ENCODE results near the gene TTC7B.

The TTC7B gene

GRCh38 chr14:90603336-90603735 is 212.9 kb downstream of the TTC7B start:
- Mint-ChIP-seq H3K4me3 (no peak overlapping the region), H3K27me3 (peaks cover 17% of the 10 kb centered on the region), H3K27ac (no peak overlapping the region), H3K4me1 (ENCODE audit: low read depth) (peaks cover 2% of the 10 kb centered on the region), H3K36me3 (ENCODE audit: low read depth) (no peaks in the 10 kb centered on the region), H3K9me3 (no peaks in the 10 kb centered on the region)
- DNase-seq: no peak

- Mint-ChIP-seq H3K27me3 (peaks cover 17% of the 10 kb centered on the region), H3K4me3 (no peak overlapping the region), H3K4me1 (ENCODE audit: low read depth) (no peaks in the 10 kb centered on the region), H3K27ac (no peak overlapping the region), H3K36me3 (ENCODE audit: low read depth) (no peaks in the 10 kb centered on the region), H3K9me3 (no peaks in the 10 kb centered on the region)
- no peak for DNase-seq
Measured at GRCh38 chr14:90602088-90602687, 214.0 kb downstream of the TTC7B start.

GRCh38 chr14:90601563-90601962 is 214.7 kb downstream of the TTC7B start:
- Mint-ChIP-seq H3K36me3 (ENCODE audit: low read depth) (no peaks in the 10 kb centered on the region), H3K27ac (no peak overlapping the region), H3K4me1 (ENCODE audit: low read depth) (no peaks in the 10 kb centered on the region), H3K4me3 (no peak overlapping the region), H3K27me3 (peaks cover 17% of the 10 kb centered on the region), H3K9me3 (no peaks in the 10 kb centered on the region)
- no peak for DNase-seq

GRCh38 chr14:90600619-90601018 is 215.6 kb downstream of the TTC7B start:
- Mint-ChIP-seq H3K4me1 (ENCODE audit: low read depth) (no peaks in the 10 kb centered on the region), H3K4me3 (no peak overlapping the region), H3K36me3 (ENCODE audit: low read depth) (no peaks in the 10 kb centered on the region), H3K9me3 (no peaks in the 10 kb centered on the region), H3K27me3 (peaks cover 17% of the 10 kb centered on the region), H3K27ac (no peak overlapping the region)
- no peak for DNase-seq

GRCh38 chr14:90599748-90600507 is 216.3 kb downstream of the TTC7B start:
- no peaks in the 10 kb centered on the region for H3K9me3 Mint-ChIP-seq
- no peaks in the 10 kb centered on the region for H3K36me3 Mint-ChIP-seq (ENCODE audit: low read depth)
- no peaks in the 10 kb centered on the region for H3K4me1 Mint-ChIP-seq (ENCODE audit: low read depth)
- H3K27ac Mint-ChIP-seq: no peak overlapping the region
- no peak for DNase-seq
- H3K4me3 Mint-ChIP-seq: no peak overlapping the region
- H3K27me3 Mint-ChIP-seq: peaks cover 17% of the 10 kb centered on the region

- peaks cover 17% of the 10 kb centered on the region for H3K27me3 Mint-ChIP-seq
Measured at GRCh38 chr14:90599339-90599738, 216.9 kb downstream of the TTC7B start.

GRCh38 chr14:90597961-90598360 is 218.3 kb downstream of the TTC7B start:
- Mint-ChIP-seq H3K36me3 (ENCODE audit: low read depth) (no peaks in the 10 kb centered on the region), H3K27me3 (peaks cover 8% of the 10 kb centered on the region), H3K4me1 (ENCODE audit: low read depth) (no peaks in the 10 kb centered on the region), H3K4me3 (no peak overlapping the region), H3K9me3 (no peaks in the 10 kb centered on the region), H3K27ac (no peak overlapping the region)
- no peak for DNase-seq

More at GRCh38 chr14:90599339-90599738, 216.9 kb downstream of the TTC7B start:
- no peak for DNase-seq
- H3K4me3 Mint-ChIP-seq: no peak overlapping the region
- H3K27ac Mint-ChIP-seq: no peak overlapping the region
- no peaks in the 10 kb centered on the region for H3K36me3 Mint-ChIP-seq (ENCODE audit: low read depth)
- no peaks in the 10 kb centered on the region for H3K9me3 Mint-ChIP-seq
- no peaks in the 10 kb centered on the region for H3K4me1 Mint-ChIP-seq (ENCODE audit: low read depth)

GRCh38 chr14:90596733-90597132 is 219.5 kb downstream of the TTC7B start:
- no peaks in the 10 kb centered on the region for H3K4me1 Mint-ChIP-seq (ENCODE audit: low read depth)
- no peak overlapping the region for H3K27ac Mint-ChIP-seq
- H3K4me3 Mint-ChIP-seq: no peak overlapping the region
- peaks cover 4% of the 10 kb centered on the region for H3K27me3 Mint-ChIP-seq
- no peaks in the 10 kb centered on the region for H3K36me3 Mint-ChIP-seq (ENCODE audit: low read depth)
- no peaks in the 10 kb centered on the region for H3K9me3 Mint-ChIP-seq
- no peak for DNase-seq

GRCh38 chr14:90593254-90594040 is 222.8 kb downstream of the TTC7B start:
- Mint-ChIP-seq H3K9me3 (no peaks in the 10 kb centered on the region), H3K27ac (no peak overlapping the region), H3K27me3 (no peaks in the 10 kb centered on the region), H3K4me3 (no peak overlapping the region), H3K36me3 (ENCODE audit: low read depth) (no peaks in the 10 kb centered on the region), H3K4me1 (ENCODE audit: low read depth) (no peaks in the 10 kb centered on the region)
- no peak for DNase-seq

- Mint-ChIP-seq H3K36me3 (ENCODE audit: low read depth) (no peaks in the 10 kb centered on the region), H3K4me1 (ENCODE audit: low read depth) (no peaks in the 10 kb centered on the region), H3K27me3 (no peaks in the 10 kb centered on the region), H3K27ac (no peak overlapping the region), H3K4me3 (no peak overlapping the region), H3K9me3 (no peaks in the 10 kb centered on the region)
- no peak for DNase-seq
Measured at GRCh38 chr14:90592655-90593054, 223.6 kb downstream of the TTC7B start.

- no peak overlapping the region for H3K4me3 Mint-ChIP-seq
- H3K27ac Mint-ChIP-seq: no peak overlapping the region
- H3K4me1 Mint-ChIP-seq (ENCODE audit: low read depth): no peaks in the 10 kb centered on the region
- no peaks in the 10 kb centered on the region for H3K36me3 Mint-ChIP-seq (ENCODE audit: low read depth)
- no peak for DNase-seq
- no peaks in the 10 kb centered on the region for H3K27me3 Mint-ChIP-seq
- H3K9me3 Mint-ChIP-seq: no peaks in the 10 kb centered on the region
Measured at GRCh38 chr14:90587918-90588317, 228.3 kb downstream of the TTC7B start.

- no peak overlapping the region for H3K27ac Mint-ChIP-seq
- no peak overlapping the region for H3K4me3 Mint-ChIP-seq
- H3K9me3 Mint-ChIP-seq: no peaks in the 10 kb centered on the region
- no peaks in the 10 kb centered on the region for H3K27me3 Mint-ChIP-seq
- no peak for DNase-seq
- no peaks in the 10 kb centered on the region for H3K4me1 Mint-ChIP-seq (ENCODE audit: low read depth)
- H3K36me3 Mint-ChIP-seq (ENCODE audit: low read depth): no peaks in the 10 kb centered on the region
Measured at GRCh38 chr14:90587252-90587910, 228.8 kb downstream of the TTC7B start.

GRCh38 chr14:90585106-90585505 is 231.1 kb downstream of the TTC7B start:
- no peak overlapping the region for H3K27ac Mint-ChIP-seq
- H3K4me1 Mint-ChIP-seq (ENCODE audit: low read depth): no peaks in the 10 kb centered on the region
- no peaks in the 10 kb centered on the region for H3K27me3 Mint-ChIP-seq
- H3K36me3 Mint-ChIP-seq (ENCODE audit: low read depth): no peaks in the 10 kb centered on the region
- H3K9me3 Mint-ChIP-seq: no peaks in the 10 kb centered on the region
- DNase-seq: no peak
- H3K4me3 Mint-ChIP-seq: no peak overlapping the region

GRCh38 chr14:90583916-90584605 is 232.2 kb downstream of the TTC7B start:
- Mint-ChIP-seq H3K36me3 (ENCODE audit: low read depth) (no peaks in the 10 kb centered on the region), H3K27me3 (no peaks in the 10 kb centered on the region), H3K4me1 (ENCODE audit: low read depth) (no peaks in the 10 kb centered on the region), H3K9me3 (no peaks in the 10 kb centered on the region), H3K4me3 (no peak overlapping the region), H3K27ac (no peak overlapping the region)
- no peak for DNase-seq

Measured in activated T-cell treated with anti-CD3 and anti-CD28 coated beads, Interleukin-2, amount 50 U/mL, for 24 hours (primary cell).